HG03159 (cell line): ENCODE data around the gene TAF6.

ENCODE experiments used
- ATAC-seq: cut with Tn5 transposase; IDR thresholded peaks from one replicate; pipeline ENCODE4 v1.9.1; 2021; ENCODE audit warnings: mild to moderate bottlenecking, moderate library complexity; ENCODE audit not compliant: unreplicated experiment

TAF6 gene

GRCh38 chr7:100075418-100075817 is 43.7 kb downstream of the TAF6 start:
- no peak for ATAC-seq

DNA sequence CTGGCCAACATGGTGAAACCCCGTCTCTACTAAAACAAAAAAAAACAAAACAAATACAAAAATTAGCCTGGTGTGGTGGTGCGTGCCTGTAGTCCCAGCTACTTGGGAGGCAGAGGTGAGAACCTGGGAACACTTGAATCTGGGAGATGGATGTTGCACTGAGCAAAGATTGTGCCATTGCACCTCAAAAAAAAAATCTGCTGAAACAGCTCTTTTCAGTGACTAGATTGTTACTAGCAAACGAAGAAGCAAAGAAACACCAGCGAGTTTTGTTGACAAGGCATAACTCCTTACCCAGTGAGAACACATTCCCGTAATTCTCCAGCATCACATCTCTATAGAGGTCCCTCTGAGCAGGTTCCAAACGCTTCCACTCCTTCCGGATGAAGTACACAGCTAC is 44.3 kb downstream of the TAF6 start:
- no peak for ATAC-seq

DNA sequence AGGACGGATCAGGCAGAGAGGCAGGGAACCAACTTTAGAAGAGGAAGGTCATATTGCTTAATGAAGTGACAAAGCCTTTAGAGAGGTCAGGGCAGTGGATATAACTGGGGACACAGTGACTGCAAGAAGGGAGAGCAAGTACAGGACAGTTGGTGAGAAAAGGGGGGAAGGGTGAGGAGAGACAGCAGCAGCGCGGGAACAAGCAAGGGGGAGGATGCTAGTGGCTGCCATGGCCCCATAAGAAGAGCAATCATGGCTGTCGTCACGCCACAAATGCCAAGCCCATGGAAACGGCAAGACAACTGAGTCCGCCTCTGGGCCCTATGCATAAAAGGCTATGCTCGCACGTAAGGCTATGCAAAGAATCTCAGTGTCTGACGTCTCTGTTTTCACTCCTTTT is 46.7 kb downstream of the TAF6 start:
- no peak for ATAC-seq

- no peak for ATAC-seq
These were observed 48.0 kb downstream of the TAF6 start for GRCh38 chr7:100071018-100071723.

GRCh38 chr7:100069991-100070390 is 49.2 kb downstream of the TAF6 start:
- no peak for ATAC-seq

- no peak for ATAC-seq
These were observed 52.2 kb downstream of the TAF6 start for GRCh38 chr7:100066953-100067352.

DNA sequence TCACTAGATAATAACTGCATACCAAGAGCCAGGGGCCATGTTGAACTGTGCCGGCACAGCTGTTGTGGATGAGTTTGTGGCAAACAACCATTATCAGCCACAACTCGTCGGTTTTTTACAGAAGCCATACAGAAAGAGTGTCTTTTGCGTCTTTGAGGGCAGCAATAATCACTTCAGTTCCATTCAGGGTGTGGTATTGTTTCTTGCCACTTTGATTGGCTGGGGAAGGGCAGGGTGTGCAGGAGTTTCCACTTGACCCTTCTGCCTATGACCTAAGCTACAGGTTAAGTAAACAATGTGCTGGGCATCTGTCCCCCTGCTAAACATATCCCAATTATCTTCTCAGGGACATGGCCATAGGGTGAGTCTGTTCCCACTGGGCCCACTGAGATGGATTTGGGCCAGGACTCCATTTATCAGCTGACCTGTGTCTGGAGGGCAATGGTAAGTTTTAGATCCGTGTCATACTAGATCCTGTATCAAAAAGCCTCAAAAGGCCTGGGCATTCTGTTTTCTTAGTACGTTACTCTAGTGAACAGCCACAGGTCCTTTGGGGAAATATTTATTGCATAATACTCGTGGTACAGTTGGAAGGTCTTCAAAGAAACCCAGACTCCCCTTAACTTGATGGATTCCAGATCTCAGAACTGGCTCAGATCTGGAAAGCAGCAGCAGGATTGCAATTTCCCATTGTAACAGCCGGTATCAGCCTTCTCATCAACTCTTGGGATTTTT is 53.5 kb downstream of the TAF6 start:
- ATAC-seq, result no peak

DNA sequence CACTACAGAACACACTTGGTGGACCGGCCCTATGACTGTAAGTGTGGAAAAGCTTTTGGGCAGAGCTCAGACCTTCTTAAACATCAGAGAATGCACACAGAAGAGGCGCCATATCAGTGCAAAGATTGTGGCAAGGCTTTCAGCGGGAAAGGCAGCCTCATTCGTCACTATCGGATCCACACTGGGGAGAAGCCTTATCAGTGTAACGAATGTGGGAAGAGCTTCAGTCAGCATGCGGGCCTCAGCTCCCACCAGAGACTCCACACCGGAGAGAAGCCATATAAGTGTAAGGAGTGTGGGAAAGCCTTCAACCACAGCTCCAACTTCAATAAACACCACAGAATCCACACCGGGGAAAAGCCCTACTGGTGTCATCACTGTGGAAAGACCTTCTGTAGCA is 55.0 kb downstream of the TAF6 start:
- ATAC-seq, result no peak

DNA sequence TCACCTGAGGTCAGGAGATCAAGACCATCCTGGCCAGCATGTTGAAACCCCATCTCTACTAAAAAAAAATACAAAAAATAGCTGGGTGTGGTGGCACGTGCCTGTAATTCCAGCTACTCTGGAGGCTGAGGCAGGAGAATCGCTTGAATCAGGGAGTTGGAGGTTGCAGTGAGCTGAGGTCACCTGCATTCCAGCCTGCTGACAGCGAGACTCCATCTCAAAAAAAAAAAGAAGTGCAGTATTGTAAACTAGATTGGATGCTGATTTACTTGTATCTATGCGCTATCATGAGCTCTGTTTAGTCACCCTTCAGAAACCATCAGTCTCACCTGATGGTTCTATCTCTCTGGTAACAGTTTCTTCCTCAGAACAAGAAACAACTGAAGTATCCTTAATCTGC is 55.8 kb downstream of the TAF6 start:
- ATAC-seq, result no peak

- no peak for ATAC-seq
These were observed 57.5 kb downstream of the TAF6 start for GRCh38 chr7:100061518-100062193.

GRCh38 chr7:100059251-100059739 is 59.9 kb downstream of the TAF6 start:
- no peak for ATAC-seq
